IPS-20b (cell line): ENCODE results near the gene H3-3A.
A peak's percentile ranks its signal among the peaks of the same experiment; 100 is the strongest.

ENCODE experiments used
- H3K27ac ChIP-seq: one replicate; pipeline ENCODE4 v1.5.1; 2013; ENCODE audit warnings: low read length
- H3K27me3 ChIP-seq: 2 replicates; pipeline ENCODE4 v1.6.1; 2013; ENCODE audit warnings: mild to moderate bottlenecking, low read length, inconsistent platforms; ENCODE audit not compliant: insufficient read depth
- H3K36me3 ChIP-seq: 2 replicates; pipeline ENCODE4 v1.6.1; 2013; ENCODE audit warnings: low read depth, mild to moderate bottlenecking, inconsistent platforms, low read length, moderate library complexity; ENCODE audit not compliant: insufficient read depth
- H3K4me1 ChIP-seq: 2 replicates; pipeline ENCODE4 v1.6.1; 2013; ENCODE audit warnings: mild to moderate bottlenecking, control low read depth, inconsistent platforms, low read length, moderate library complexity; ENCODE audit not compliant: insufficient read depth
- H3K4me3 ChIP-seq: 2 replicates; pipeline ENCODE4 v1.5.1; 2013; ENCODE audit warnings: mild to moderate bottlenecking, low read length, inconsistent platforms
- H3K9ac ChIP-seq: 2 replicates; pipeline ENCODE4 v1.6.1; 2013; ENCODE audit warnings: low read depth, mild to moderate bottlenecking, inconsistent platforms, low read length, moderate library complexity
- H3K9me3 ChIP-seq: 2 replicates; pipeline ENCODE4 v1.6.1; 2013; ENCODE audit warnings: mild to moderate bottlenecking, low read depth, low read length, inconsistent platforms; ENCODE audit not compliant: insufficient read depth

H3-3A gene

GRCh38 chr1:226121049-226121586, 58.6 kb downstream of the H3-3A start:
- Histone ChIP-seq H3K9ac (no peak overlapping the region; the same call in 1 of the 2 replicates), H3K4me1 (peaks cover 5% of the 10 kb centered on the region; the same call in 1 of the 2 replicates), H3K27ac (no peak overlapping the region), H3K4me3 (peak overlapping the region; percentile 70; the same call in 1 of the 2 replicates), H3K9me3 (no peaks in the 10 kb centered on the region), H3K36me3 (no peaks in the 10 kb centered on the region), H3K27me3 (peaks cover 23% of the 10 kb centered on the region)
